Fibroblast of peridontal ligament (primary cell): ENCODE results near the gene AKAP8L.
A peak's percentile ranks its signal among the peaks of the same experiment; 100 is the strongest.
"Not testable (repeated sequence)": the region's sequence is repeated elsewhere in the genome, so short reads cannot be mapped to it uniquely, and the experiment has no call there.

ENCODE experiments used
- DNase-seq: peaks from one replicate; pipeline ENCODE4 v3.0.0-alpha.2; 2010; ENCODE audit errors: extremely low read depth

Gene AKAP8L

DNA sequence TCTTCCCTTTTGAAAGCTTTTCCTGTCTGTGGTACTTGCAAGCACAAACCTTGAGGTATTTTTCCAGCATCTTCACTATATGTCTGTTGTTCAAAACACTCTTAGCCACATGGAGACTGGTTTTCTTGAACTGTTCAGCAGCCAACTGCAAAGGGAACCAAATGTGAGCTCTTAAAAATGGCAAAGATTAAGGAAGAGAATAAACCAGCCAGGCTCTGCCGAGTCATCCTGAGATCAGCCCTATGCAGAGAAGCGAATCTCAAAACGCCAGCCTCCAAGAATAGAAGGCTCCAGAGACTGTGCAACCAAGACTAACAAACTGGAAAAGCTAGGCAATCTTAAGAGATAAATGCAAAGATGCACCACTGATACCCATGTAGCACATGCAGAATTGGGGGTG, 59.9 kb downstream of the AKAP8L start:
- peak; percentile 64 for DNase-seq

GRCh38 chr19:15357906-15358305, 60.9 kb downstream of the AKAP8L start:
- DNase-seq, result no peak

DNA sequence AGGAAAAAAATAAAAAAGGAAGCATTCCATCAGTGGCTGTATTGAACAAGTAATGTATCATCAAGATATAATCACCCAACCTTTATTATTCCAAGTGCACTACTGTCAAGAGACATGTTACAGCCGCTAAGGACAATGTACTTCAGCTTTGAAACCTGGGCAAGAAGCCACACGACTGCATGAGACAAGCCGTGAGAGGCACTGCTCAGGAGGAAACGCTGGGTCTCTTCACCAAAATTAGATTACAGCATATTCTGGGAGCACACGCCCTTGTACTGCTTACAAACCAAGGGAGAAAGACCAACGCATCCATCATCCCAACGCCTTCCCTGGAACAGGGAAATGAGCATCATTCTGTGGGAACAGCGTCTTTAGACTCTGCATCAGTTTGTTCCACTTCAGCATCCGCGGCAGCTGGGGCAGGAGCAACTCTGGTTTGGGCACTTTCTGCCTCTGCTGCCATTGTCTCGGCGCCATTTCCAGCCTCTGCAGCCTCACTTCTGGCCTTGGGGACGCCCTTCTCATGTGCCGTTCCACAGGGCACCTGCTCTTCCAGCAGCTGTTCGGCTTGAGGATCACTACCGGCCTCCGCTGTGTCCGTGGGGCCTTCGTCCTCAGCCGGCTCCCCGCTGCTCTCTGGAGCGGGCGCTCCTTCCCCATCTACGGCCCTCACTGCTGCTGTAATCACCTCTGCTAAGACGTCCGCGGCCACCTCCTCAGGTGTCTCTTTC, 64.1 kb downstream of the AKAP8L start:
- no peak for DNase-seq

DNA sequence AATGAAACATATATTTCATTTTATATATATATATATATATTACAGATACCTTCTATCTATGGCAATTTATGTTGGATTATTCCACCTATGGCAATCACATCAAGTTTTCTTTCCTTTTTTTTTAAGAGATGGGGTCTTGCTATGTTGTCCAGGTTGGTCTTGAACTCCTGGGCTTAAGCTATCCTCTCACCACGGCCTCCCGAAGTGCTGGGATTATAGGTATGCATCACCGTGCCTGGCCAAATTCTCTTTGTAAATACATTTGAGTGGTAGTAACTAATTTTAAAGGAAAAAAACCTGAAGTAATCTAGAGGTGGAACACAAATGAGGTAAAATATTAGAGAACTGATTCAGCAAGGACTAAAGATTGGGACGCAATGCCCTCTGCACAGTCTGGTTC, 64.9 kb downstream of the AKAP8L start:
- DNase-seq, result no peak

DNA sequence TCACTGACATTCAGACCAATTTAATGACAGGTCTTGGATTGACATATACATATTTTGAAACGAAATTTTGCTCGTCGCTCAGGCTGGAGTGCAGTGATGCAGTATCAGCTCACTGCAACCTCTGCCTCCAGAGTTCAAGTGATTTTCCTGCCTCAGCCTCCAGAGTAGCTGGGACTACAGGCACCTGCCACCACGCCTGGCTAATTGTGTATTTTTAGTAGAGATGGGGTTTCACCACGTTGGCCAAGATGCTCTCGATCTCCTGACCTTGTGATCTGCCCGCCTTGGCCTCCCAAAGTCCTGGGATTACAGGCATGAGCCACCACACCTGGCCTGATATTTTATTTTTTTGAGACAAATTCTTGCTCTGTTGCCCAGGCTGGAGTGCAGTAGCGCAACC, 66.3 kb downstream of the AKAP8L start:
- not testable (repeated sequence) for DNase-seq

- DNase-seq, result not testable (repeated sequence)
Measured at GRCh38 chr19:15341328-15341727, 77.5 kb downstream of the AKAP8L start.

DNA sequence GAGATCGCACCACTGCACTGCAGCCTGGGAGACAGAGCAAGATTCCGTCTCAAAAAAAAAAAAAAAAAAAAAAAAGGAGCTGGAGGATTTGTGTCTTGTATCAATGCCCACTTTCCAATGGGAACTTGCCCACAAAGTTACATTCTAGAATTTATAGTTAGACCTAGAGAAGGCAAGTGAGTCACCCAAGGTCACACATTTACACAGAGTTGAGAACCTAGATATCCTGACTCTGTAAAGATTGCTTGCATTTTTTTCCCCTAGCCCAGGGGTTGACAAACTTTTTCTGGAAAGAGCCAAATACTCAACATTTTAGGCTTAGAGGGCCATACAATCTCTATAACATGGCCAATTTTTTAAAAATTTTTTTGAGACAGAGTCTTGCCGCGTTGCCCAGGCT, 78.7 kb downstream of the AKAP8L start:
- no peak for DNase-seq

- peak; percentile 62 for DNase-seq
Measured at GRCh38 chr19:15337202-15337601, 81.6 kb downstream of the AKAP8L start.

DNA sequence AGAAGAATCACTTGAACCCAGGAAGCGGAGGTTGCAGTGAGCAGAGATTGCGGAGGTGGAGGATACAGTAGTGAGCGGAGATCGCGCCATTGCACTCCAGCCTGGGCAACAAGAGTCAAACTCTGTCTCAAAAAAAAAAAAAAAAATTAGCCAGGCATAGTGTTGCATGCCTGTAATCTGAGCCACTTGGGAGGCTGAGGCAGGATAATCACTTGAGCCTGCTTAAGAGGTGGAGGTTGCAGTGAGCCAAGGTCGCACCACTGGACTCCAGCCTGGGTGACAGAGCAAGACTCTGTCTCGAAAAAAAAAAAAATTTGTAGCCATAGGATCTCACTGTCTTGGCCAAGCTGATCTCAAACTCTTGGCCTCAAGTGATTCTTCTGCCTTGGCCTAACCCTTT, 82.8 kb downstream of the AKAP8L start:
- DNase-seq, result not testable (repeated sequence)

DNA sequence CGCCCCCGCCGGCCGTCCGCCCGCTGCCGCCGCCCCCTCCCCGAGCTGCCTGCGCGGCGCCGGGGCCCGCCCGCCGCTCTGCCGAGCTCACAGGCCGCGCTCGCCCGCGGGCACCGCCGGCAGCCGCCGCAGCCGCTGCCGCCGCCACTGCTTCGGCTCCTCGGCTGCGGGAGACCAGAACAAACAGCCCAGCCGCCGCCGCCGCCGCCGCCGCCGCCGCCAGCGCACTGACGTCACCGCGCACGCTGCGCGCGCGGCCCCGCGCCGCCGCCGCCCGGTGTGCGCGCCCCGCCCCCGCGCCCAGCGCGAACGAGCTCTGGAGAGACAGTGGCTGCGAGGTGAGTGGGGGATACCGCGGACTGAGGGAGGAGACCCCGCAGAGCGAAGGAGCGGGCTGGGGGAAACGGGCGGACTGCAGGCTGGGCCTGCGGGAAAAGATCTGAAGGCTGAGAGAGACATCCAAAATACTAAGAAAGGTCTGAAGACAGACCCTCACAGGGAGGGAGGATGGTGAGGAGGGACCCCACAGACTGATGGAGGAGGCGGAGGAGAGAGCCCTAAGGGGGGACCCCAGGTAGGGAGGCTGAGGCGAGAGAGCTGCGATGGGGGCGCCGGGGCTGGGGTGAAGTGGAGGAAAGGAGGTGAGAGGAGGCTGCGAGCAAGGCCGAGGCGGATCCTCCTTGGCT, 86.3 kb downstream of the AKAP8L start, which contains the start of gene BRD4:
BRD4 (minus strand) TSS at position 229 of the 686 bp plus-strand sequence. CDS start 59,440 bp downstream, outside the sequence.
- no peak for DNase-seq

DNA sequence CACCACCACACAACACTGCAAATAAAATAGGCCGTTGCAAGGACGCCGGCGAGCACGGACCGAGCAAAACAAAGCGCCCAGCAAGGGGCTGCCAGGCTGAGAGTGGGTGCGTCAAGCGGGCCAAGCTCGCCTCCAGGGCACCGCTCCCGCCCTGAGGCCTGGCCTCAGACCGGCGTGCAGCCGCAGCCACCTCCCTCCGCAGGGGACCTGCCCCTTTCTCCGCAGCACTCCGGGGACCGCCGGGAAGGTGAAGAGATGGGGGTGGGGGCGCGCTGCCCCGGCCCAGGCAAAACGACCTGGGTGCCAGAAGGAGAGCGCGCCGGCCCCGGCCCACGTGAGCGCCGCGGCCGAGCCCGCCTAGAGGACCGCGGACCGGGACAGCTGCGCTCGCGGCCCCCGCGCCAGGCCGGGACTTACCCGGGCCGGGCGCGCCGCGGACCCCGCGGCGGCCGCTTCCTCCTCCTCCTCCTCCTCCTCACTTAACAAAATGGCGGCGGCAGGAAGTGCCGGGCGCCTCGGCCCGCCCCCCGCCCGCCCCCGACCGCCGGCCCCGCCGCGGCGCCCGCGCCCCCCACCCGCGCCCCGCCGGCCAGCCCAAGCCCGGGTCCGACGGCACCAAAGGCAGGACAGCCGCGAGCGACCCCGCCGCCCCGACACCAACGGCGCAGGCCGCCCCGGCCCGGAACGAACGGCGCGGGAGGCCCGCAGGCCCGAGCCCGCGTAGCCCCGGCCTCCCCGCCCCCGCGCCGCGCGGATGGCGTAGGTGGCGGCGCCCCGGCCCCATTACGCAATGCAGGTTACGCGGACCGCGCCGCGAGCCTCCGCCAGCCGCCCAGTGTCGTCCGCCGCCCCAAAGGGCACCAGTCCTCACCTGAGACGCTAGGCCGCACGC, 87.1 kb downstream of the AKAP8L start:
- no peak for DNase-seq

GRCh38 chr19:15330801-15331418, 87.9 kb downstream of the AKAP8L start:
- DNase-seq, result peak; percentile 50
